ENCODE data around the gene LRRC8A.

GRCh38 chr9:128923493-128923883 is 41.6 kb downstream of the LRRC8A start:
- TF ChIP-seq, protein P1, sequence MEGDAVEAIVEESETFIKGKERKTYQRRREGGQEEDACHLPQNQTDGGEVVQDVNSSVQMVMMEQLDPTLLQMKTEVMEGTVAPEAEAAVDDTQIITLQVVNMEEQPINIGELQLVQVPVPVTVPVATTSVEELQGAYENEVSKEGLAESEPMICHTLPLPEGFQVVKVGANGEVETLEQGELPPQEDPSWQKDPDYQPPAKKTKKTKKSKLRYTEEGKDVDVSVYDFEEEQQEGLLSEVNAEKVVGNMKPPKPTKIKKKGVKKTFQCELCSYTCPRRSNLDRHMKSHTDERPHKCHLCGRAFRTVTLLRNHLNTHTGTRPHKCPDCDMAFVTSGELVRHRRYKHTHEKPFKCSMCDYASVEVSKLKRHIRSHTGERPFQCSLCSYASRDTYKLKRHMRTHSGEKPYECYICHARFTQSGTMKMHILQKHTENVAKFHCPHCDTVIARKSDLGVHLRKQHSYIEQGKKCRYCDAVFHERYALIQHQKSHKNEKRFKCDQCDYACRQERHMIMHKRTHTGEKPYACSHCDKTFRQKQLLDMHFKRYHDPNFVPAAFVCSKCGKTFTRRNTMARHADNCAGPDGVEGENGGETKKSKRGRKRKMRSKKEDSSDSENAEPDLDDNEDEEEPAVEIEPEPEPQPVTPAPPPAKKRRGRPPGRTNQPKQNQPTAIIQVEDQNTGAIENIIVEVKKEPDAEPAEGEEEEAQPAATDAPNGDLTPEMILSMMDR (conservative IDR thresholded peaks at IDR 0.05; ENCODE audit: low read length) = no peak
- TF ChIP-seq EZH2phosphoT487 (IDR thresholded peaks at IDR 0.05; ENCODE audit: borderline replicate concordance, low read depth, low read length) = no peak

All from OCI-LY7 (cell line).